Left cardiac atrium (tissue), 4 donors: Measurements from ENCODE around the gene SLC43A3. TPM values are rescaled to one million over a fixed set of nuclear protein-coding genes. Genes with fewer than 3 reads are reported as not detected.
"Not testable (repeated sequence)": the region's sequence is repeated elsewhere in the genome, so short reads cannot be mapped to it uniquely, and the experiment has no call there.

Source experiments
- ATAC-seq, 2 donors: fragments of 200-7000 bp; cut with Tn5 transposase; one replicate each; pipeline ENCODE4 v1.9.1; 2020; ENCODE audit warnings: mild to moderate bottlenecking in 2 of 2, moderate library complexity in 2 of 2
- DNase-seq: peaks from one replicate; pipeline ENCODE4 v3.0.0-alpha.2; 2020
- intact Hi-C, 2 donors: fragments of 100-400 bp; cut with DNase I; formaldehyde crosslinking; loops; one replicate each; pipeline versions ENCODE4 v1.14.1 to v1.15.1; 2022 to 2023
- total RNA-seq, 2 donors: library from RNA; stranded (reverse); fragmentation: NEBNext Ultra II Directional; extraction: Animal tissue kit (Norgen Biotek cat#: 25700); gene quantifications; one replicate each; pipeline ENCODE4 v1.2.1, GENCODE V29; 2021
- donor health status: DM: no; HTN: yes; CAD: no.
- donor health status: DM: no; HTN: yes; CAD: no; lungs with severe emphysema.
- donor health status: DM: yes; HTN: yes; CAD: no.
- donor health status: Dilated cardiomyopathy.

SLC43A3 gene
- total RNA-seq, 2 donors from 2014 or later, result 39.3 to 46.7 TPM

DNA sequence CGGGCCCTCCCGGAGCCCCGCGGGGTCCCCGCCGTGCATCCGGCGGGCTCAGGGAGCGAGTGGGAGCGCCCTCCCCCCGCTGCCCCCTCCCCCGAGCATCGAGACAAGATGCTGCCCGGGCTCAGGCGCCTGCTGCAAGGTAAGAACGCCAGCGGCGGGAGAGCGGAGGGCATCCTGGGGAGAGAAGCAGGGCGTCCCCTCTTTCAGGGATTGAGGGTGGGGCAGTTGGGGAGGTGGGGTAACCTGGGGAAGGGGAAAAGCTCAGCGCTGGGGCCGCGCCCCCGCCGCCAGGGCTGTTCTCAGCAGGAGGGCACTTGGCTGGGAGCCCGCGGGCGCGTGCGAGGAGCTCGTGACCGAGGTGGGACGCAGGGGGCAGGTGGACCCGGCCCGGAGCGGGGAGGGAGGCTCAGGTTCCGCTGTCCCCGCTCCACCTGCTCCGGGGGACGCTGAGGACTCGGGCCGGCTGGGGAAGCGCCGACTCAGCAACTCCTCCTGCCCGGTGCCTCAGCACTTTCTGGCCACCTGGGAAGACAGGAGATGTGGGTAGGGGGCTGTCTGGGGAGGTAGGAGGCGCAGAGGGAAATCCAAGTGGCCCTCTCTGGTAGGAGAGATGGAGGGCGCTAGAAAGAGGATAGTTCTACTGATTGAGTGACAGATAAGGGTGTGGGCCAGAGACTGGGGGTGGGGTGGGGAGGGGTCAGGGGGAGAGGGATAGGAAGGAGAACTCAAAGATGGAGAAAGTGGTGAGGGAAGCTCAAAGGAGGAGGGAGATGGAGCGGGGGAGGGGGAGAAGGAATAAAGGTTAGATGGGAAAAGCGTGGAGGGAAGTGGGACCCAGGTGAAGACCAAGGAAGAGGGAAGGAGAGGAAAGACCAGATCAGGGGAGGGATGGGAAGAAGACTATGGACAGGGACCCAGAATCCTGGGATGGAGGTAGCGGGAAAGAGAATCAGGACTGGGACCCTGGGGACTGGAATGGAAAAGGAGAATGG lies 34.1 kb upstream of the SLC43A3 start:
- DNase-seq (no peak), ATAC-seq (no peak)
- intact Hi-C loops, result loop anchor here (2.0 to 10.0 kb wide), 4 partner anchors 20 to 1054 kb away; partner anchors contain the start of gene YPEL4 (in 1 of the 2)

DNA sequence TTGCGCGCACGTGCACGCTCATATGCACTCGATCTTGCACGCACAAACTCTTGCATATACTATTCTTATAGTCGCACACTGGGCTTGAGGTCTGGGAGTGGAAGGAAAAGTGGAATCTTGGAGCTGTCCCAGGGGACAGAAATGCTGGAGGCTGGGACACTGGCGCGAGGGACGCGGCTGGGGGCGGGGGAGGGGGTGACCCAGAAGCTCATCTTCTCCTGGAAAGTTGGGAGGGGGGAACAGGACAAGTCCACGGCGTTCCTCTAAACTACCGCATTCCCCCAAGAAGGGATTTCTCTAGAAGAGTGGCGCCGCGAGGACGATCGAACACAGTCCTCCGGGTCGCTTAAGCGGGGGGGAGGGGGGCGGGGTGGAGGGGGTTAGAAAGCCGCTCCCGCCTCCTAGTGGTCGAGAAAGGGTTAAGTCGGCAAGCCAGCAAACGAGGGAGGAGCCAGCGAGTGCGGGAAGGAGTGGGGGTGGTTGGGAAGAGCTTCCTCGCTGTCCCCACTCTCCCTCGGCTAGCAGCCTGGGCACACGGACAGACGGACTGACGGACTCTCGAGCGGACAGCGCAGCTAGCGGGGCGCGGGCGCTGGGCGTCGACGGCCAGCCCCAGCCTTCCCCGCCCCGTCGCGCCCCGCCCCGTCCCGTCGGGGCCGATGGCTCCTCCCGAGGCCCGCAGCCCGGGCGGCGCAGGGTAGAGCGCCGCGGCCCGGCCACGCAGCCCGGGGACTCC lies 33.3 kb upstream of the SLC43A3 start, which contains the start of gene RTN4RL2:
Gene RTN4RL2, plus strand, starts transcription at position 507 of the 736 bp plus-strand sequence. CDS start 338 bp downstream, outside the sequence.
- ATAC-seq (peak; percentile 16 to 44), DNase-seq (no peak)
- intact Hi-C loops, result loop anchor here (2.0 to 10.0 kb wide), 4 partner anchors 21 to 1055 kb away; partner anchors contain the start of gene YPEL4 (in 1 of the 2)

DNA sequence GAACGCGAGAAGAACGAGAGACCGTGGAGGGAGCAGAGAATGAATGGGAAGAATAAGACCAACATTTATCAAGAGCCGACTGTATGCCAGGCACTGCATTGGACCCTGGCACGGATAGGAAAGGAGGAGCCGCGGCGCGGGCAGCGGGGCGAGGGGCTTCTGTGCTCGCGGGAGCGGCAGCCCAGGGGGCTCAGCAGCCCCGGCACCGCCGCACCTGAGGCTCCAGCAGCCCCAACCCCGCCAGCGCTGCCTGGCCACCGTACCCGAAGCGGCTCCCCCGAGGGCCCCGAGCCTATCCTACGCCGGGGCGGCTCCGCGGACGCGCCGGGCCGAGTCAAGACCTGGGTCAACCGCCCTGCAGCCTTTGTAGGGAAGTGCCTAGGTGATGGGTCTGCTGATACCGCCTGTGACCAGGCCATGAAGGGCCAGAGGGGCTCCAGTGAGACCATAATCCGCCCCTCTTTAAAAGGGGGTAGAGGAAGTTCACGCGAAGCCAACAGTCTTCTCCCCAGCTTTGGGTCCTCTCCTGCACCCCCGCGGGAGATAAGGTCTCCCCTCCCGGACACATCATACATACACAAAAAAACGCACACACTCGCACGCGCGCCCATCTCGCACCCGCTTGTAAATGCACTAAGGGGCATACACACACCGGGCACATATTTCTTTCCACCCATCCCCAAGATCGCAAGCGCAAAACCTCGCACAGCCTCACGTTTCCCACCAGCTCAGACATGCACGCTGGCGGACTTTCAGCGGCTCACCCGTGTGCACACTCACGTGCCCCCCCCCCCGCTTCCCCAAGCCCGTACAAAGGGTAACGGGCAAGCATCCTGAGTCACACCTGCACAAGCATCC lies 32.5 kb upstream of the SLC43A3 start:
- ATAC-seq (peak; percentile 9 to 10), DNase-seq (no peak)
- intact Hi-C loops, result loop anchor here (2.0 to 10.0 kb wide), 5 partner anchors 21 to 1055 kb away; partner anchors contain the start of gene YPEL4 (in 1 of the 2)

DNA sequence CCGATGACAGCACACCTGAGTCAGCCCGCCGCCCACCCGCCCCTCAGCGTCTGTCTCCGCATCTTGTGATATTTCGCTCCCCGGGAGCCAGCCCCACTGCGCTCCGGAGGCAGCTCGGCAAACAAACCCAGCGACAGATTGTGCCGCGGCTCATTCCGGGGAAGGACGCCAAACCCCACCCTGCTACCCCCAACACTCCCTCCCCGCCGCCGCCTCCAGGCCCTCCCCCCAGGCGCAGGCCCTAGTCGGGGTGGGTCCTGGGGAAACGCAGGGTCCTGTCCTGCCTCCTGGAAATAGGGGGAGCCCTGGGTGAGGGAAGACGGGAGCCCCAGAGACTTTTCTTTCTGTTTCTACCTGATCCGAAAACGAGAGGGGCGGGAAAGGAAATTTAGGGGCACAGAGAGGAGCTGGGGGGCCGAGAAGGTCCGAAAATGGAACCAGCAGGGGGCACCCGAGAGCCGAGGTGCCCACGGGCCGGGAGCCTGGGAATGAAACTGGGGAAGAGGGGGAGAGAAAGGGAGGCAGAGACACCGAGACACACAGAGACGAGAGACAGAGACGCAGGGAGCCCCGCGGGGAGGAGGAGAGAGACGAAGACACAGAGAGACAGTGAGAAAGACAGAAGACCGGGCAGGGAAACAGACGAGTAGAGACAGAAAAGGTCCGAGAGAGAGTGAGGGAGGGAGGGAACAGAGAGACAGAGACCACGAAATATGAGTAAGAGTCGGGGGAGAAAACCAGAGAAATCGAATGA lies 31.7 kb upstream of the SLC43A3 start:
- ATAC-seq, result peak; percentile 46 to 61
- intact Hi-C loops, result loop anchor here in 1 of 2 donors (5.0 to 10.0 kb wide), 2 partner anchors 184 to 1056 kb away; no protein-coding TSS in a partner anchor
- DNase-seq, result peak; percentile 63

DNA sequence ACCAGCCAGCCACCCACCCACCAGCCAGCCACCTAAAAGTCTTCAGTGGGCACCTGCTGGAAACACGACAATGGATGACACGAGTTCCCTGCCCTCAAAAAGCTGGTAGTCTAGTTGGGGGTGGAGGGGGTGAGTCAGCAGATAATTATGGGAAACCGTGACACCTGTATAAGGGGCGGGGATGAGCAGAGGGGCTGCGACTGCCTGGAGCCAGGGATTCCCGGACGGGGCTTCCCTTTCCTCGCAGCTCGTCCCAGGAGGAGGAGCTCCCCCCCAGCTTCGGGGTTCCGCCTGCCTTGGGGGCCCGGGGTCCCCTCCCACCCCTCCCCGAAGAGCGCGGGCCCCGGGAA lies 31.1 kb upstream of the SLC43A3 start:
- intact Hi-C loops, result loop anchor here in 1 of 2 donors (5.0 to 10.0 kb wide), 2 partner anchors 184 to 1057 kb away; no protein-coding TSS in a partner anchor
- DNase-seq (no peak), ATAC-seq (peak in 1 of 2 donors; percentile 1)

DNA sequence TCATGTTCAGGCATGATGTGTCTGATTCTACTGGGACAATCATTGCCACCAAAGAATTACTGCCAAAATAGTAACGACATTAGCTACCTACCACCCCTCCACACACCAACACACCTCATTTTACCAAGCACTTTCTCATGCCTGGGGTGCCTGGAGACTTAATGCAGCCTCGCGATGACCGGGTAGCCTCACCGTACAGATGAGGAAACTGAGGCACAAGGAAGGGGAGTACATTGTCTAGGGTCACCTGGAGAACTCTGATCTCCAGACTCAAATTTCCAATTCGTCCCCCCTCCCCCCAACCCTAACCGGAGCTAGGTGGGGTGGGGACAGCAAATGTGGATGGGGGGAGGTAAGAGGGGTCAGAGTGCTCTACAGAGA lies 30.7 kb upstream of the SLC43A3 start:
- intact Hi-C loops, result loop anchor here in 1 of 2 donors (2.0 to 10.0 kb wide), 4 partner anchors 69 to 1057 kb away; no protein-coding TSS in a partner anchor
- no peak for DNase-seq
- no peak for ATAC-seq

DNA sequence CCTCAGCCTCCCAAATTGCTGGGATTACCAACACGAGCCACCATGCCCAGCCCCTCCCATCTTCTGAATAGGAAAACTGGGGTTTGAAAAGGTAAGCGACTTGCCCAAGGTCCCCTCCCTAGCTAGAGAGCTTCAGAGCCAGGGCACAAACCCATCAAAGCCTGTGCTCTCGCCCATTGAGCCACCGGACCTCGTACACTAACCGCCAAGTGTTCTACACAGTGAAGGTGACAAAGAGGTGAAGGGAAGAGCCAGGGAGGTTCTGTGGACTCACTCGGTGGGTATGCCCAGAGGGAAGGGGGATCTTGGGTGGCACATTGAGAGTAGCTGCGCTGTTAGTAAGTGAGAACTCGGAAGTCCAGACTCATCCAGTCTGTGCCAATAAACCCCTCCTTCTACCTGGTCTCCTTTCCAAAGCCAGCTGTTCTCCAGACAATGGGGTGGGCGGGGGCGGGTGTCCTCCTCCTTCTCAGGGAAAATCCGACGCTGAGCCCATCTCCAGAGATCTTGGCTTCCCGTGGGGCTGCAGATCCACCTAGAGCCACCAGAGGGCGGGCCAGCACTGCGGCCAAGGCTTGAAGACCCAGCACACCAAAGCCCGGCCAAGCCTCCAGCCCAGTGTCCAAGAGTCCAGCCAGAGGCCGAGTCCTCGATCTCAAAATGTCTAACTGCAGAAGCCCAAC lies 30.2 kb upstream of the SLC43A3 start:
- DNase-seq (peak; percentile 93), ATAC-seq (peak; percentile 85 to 86)
- intact Hi-C loops, result loop anchor here in 1 of 2 donors (2.0 to 10.0 kb wide), 4 partner anchors 70 to 1058 kb away; no protein-coding TSS in a partner anchor

DNA sequence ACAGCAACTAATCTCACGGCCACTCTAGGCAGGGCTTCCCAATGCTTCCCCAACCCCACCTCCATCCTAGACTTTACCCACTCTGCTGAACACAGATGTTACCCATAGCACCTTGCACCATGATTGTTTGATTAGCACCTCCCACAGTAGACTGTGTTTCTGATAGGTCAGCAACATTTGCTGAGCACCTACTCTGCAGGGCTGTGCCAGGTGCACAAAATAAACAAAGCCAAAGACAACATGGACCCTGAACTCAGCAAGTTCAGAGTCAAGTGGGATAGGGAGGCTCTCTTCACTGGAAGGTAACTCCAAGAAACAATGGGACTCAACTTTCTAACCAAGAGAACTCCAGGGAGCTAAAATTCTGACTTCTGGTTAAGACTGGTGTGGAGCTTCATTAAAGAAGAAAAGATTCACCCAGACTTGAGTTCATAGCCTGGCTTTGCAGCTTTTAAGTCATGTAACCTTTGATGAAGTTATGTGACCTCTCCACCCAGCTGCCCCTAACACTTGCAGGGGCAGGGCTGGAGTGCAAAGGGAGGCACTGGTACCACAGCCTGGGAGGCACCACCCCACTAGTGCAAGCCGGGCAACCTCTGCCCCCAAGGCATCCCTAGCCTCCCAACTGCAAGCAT lies 26.7 kb upstream of the SLC43A3 start:
- ATAC-seq (no peak), DNase-seq (no peak)
- intact Hi-C loops, result loop anchor here in 1 of 2 donors (10.0 kb wide), 1 partner anchor 1061 kb away; no protein-coding TSS in a partner anchor

DNA sequence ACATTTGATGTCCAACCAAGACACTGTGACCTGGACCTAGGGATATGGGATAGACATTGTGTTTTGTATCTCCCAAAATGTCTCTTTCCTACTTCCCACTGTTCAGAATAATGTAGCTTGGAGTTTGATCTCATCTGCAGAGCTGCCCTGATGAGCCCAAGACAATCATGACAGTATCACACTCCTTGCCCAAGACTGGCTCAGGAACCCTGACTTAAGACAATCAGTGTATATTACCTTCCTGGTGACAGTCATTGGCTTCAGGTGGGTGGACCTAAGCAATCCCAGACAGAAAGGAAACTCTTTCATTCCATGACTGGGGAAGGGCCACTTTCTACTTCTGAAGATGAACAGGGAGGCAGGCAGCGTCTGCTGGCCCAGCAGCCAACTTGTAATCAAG lies 19.1 kb upstream of the SLC43A3 start:
- ATAC-seq (no peak), DNase-seq (no peak)
- intact Hi-C loops, result no loop called here

DNA sequence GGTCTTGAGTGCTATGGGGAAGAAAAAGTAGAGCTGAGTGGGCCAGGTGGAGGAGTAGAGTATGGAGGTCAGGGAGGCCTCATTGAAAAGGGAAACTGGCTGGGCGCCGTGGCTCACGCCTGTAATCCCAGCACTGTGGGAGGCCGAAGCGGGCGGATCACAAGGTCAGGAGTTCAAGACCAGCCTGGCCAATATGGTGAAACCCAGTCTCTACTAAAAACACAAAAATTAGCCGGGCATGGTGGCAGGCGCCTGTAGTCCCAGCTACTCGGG lies 18.1 kb upstream of the SLC43A3 start:
- DNase-seq, ATAC-seq, intact Hi-C loops: not testable (repeated sequence)

DNA sequence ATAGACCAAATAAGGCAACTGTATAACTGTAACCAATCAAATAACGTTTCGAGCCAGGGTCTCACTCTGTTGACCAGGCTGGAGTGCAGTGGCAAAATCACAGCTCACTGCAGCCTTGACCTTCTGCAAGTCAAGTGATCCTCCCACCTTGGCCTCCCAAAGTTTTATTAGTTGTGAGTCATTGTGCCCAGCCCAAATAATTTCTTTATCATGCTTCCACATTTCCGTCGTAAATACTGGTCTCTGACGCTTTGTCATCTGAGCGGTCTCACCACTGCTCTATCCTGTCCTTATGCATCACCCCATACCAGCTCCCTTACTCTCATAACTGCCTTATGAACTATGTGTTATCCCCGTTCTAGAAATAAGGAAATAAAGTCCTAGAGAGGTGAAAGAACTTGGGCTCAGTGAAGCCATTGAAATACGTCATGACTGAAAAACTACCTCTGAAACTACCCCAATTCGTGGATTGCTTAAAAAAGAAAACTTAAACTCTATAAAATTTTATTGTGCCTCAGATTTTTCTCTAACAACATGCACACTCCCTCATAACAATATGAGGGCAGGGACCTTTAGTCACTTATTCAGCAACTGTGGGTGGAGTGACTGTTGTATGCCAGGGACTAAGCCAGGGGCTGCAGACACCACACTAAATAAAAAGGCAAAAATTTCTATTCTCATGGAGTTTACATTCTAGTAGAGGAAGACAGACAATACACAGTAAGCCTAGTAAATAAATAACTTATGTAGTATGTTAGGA lies 17.6 kb upstream of the SLC43A3 start:
- no peak for DNase-seq

DNA sequence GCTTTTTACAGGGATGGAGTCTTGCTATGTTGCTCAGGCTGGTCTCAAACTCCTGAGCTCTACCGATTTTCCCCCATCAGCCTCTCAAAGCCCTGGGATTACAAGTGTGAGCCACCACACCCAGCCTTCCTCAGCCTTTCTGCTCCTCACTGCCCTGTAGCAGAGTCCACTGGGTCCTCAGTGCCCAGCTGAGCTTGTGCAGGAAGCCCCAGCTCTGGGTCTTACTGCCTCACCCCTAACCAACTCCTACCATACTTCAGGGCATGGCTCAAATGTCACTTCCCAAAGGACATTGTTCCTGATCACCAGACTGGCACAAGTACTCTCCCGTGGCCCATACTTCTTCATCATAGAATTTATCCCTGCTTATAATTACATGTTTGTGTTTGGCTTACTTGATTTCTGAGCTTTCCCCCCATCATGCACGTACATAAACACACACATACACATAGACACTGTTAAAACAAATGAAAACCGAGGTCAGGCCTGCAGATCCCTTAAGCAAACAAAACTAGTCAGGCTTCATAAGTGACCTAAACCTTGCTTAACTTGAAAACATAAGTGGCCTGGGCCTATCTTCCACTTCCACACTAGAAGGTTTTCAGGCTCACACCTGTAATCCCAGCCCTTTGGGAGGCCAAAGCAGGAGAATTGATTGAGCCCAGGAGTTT lies 14.0 kb upstream of the SLC43A3 start:
- intact Hi-C loops, result no loop called here
- DNase-seq (no peak), ATAC-seq (no peak)

More for the DNA sequence above, 17.6 kb upstream of the SLC43A3 start:
- intact Hi-C loops, result no loop called here
- no peak for ATAC-seq

DNA sequence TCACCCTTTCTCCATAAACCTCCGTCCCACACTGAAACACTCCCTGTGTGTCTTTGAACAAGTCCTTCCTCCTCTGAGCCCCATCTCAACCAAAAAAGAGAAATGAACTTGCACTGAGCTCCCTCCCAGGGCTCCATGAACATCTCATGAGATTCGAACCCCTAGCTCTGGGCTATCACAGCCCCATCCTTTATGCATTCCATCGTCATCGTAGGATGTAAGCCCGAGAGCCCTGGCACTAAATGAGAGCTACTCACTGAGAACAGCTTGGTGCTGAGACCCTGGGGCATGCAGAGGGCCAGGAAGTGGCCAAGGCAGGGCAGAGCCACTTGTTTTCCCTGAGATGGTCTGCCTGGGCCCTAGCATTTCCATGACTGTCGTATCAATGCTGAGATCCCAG lies 12.9 kb upstream of the SLC43A3 start:
- intact Hi-C loops, result no loop called here
- no peak for DNase-seq

DNA sequence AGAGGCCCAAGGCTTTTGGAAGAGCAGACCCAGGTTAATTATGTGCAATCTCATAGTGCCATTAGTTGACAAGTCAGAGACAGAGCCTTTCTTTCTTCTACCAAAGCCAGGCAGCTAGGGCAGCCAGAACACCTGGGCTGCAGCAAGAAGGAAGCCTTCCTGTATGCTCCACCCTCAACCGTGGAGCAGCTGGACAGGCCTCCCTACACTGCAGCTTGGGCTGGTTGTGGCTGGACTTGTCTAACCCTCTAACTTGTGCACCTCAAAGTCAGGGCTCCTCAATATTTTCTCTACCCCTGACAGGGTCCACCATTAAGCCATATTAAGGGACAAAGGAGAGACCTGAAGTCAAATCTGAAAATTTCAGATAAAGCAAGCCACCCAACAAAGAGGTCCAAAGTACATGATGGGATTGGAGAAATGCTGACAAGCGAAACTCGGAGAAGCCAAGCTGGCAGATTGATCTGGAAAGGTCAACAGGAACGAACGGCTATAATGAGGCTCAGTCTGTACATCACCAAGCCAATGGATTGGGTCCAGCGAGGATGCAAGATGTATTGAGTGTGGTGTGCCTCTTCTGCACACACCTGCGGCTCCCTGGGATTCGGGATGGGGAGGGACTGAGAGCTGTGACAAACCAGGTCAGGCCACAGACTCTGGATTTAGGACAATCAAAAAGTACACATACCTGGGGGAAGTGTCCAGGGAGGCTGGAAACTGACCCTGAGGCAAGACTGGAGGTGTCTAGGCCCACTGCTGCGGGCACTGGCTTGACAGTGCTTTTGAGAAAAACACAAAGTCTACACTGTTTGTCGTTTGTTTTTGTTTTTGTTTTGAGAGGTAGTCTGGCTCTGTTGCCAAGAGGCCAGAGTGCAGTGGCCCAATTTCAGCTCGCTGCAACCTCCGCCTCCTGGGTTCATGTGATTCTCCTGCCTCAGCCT lies 11.7 kb upstream of the SLC43A3 start:
- intact Hi-C loops, result no loop called here
- no peak for ATAC-seq
- DNase-seq, result no peak

More for the DNA sequence above, 12.9 kb upstream of the SLC43A3 start:
- ATAC-seq, result no peak

DNA sequence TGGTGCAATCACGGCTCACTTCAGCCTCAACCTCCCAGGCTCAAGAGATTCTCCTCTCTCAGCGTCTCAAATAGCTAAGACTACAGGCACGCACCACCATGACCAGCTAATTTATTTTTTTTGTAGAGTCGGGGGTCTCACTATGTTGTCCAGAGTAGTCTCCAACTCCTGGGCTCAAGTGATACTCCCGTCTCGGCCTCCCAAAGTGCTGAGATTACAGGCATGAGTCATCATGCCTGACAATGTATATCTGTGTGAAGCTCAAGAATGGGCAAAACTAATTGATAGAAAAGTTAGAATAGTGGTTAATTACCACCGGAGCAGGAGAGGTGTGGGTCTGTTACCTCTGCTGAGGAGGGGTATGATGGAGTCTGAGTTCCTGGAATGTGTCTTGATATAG lies 9.1 kb upstream of the SLC43A3 start:
- intact Hi-C loops, result no loop called here
- ATAC-seq (no peak), DNase-seq (no peak)
